NCI-H2029 (cell line): ENCODE results near the gene DARS1.
A peak's percentile ranks its signal among the peaks of the same experiment; 100 is the strongest.

Experiments
- DNase-seq: peaks from one replicate; lab custom pipeline; 2025; lab: John Stamatoyannopoulos, UW

DARS1 gene

DNA sequence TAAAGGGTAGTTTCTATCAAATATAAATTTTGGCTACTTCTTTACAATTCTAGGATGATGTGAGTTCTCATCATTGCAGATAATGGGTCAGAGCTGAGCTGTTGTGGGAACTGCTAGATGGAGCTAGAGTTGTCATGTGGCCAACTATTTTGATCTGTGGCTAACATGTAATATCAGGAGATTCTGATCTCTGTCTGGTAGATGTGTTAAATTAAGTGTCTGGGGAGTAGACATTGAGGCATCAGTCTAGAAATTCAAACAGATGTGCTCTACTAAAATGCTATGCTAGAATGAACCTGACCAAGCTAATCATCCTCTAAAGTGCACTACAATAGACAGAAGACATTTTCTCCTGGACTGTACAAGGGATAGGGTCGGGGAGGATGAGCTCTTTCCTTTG lies 30.3 kb upstream of the DARS1 start:
- no peak for DNase-seq

DNA sequence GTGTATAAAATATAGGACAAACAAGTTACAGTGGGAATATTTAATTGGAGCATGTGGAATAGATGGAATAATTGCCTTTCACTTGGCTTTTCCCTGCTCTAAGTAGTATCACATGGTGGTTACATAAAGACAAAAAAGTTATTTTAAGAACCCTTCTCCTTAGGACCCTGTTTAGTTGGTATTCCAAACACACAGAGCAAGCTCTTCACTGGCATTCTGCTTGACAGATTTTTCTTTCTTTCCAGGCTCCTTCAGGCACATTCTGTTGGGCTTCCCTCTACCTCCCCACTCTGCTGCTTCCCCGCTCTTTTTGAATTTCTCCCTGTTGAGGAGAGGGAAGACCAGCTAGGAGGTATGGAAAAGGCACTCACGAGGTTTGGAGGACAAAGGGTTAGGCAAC lies 29.0 kb upstream of the DARS1 start:
- no peak for DNase-seq

DNA sequence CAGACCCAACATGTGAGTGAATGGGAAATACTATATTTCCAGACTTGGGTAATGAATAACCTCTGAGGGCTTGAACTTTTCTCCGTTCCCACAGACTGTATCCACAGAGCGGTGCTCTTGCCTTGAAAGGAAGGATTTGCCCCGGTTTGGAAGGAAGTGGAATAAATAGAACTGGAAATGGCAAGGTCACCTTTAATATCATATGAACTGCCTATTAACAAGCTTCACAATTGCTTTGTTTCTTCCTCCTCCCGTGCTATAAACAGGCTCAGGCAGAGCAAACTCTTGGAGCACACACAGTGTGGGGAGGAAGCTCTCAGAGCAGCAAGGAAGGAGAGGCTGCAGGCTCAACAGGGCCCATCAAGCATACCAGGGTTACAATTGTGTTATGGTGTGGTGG lies 28.5 kb upstream of the DARS1 start:
- DNase-seq: peak; percentile 3

DNA sequence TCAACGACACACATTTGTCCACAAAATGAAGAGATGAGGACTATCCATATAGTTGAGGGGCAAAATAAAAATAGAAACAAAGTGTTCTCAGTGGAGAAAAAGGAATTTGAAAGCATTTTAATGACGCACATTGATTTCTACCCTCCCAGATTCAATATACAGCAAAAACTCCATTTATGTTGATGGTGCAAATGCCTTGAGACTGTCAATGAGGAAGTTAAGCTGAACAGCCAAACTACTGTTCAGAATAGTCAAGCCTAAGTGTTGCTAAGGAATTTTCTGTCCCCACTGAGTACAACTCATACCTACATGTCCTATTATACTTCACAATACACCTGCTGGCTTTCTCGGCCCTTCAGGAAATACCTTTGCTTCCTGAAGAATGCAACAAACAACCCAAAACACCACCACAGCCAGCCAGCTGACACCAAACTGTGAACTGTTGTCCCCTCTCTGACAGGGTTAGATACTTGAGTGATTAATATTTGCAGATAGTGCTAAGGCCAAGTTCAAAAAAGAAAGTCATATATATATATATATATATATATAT lies 27.8 kb upstream of the DARS1 start:
- no peak for DNase-seq

DNA sequence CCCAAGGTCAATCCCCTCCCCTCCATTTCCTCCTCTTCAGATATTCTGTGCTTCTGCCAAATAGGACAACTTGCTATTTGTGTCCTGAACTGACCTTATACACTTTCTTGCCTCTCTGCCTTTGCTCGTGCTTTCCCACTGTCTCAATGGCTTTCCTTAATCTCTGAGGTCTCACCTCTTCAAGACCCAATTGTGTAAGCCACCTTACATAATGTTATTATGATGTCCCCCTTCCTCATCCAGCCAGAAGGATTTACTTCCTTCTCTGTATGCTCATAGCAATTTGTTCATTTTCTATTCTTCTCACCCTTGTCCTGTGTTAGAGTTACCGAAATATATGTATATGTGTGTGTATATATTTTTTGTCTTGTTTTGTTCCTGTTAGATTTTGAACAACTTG lies 26.9 kb upstream of the DARS1 start:
- no peak for DNase-seq

DNA sequence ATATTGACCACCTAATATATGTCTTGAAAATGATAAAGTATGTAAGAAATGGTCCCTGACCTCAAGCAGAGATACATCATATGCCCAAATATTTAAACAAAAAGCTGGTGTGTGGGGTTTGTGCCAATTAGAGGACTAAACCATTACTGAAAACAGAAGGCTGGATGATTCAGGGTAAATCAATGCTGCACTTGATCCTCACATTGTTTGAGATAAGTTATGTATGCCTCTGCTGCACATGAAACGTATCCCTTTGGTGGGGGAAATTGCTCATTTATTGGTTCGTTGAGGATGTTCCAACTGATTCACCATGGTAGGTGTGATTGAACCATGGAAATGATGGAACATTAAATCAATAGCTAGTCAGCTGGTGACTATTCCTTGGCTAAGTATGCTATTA lies 24.7 kb upstream of the DARS1 start:
- DNase-seq: no peak

DNA sequence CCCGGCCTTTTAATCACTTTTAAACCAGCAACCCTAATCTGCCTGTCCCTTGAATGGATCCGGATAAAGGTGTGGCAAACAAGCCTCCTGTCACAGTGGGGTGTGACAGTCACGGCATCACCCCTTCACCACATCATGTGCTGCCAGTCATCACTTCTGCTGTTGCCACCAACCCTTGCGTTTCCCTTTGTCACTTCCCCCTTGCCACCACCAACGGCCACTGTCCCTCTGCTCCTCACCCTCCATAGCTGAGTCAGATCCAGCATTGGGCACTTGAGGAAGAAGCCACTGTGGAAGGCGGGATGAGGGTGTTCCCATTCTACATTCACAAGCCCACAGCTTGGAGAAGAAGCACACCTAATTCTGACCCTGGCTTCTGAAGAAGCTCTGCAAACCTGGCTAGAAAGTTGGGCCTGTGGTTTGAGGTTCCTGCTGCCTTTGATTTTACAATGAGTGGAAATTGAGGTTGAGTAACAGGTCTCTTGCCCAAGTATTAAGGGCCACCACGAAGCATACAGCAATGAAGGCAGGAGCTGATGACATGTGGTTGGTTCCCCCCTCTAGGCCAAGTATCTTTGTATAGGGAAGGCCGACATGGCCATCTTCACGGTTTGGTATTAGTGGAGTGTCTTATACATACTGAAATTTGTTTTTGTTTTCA lies 22.9 kb upstream of the DARS1 start:
- DNase-seq: no peak

DNA sequence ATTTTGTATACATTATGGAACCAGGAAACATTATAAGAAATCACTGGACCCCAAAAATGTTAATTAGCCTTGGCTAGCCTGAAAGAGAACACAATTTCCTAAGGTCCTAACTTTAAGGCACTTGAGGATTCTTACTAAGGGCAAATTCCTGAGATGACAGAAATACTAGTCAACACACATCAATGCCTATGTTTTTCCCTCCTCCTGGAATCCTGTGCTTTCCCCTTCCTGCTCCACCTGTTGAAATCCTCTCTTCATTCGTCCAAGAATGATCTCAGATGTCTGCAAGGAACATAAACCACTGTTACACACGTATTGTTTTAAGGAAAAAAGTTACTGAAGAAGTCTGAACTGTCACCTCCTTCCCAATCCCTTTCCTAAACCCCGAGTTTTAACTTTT lies 21.2 kb upstream of the DARS1 start:
- DNase-seq: no peak

DNA sequence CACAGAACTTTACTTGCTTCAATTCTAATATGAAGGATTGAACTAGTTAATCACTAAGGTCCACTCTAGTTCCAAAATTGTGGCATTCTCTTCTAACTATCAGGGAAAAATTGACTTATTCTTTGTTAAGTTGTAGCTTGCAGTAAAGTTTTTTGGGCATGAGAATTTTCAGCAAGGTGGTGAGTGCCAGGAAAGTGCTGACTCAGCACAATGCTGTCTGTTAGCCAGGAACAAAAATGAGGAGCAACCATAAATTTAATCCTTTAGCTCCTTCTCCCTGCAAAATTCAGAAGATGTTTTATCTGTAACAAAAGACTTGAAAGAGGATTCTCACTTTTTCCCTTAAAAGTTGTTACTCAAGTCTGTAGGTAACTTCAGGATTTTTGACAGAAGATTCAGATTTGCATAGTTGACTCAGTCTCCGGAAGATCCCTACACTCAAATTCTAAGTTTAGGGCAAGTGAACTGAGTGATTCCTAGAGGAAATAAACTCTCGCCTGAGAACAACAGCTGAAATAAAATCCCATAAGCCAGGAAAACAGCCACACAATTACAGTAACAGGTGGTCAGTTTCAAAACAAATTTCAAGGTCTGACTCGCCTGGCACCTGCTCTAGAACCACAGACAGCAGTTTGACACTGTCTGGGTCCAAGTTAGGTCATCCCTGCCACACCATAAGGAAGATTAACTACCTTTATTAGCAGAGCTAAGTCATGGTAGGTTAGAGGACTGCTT lies 20.2 kb upstream of the DARS1 start:
- DNase-seq: no peak

DNA sequence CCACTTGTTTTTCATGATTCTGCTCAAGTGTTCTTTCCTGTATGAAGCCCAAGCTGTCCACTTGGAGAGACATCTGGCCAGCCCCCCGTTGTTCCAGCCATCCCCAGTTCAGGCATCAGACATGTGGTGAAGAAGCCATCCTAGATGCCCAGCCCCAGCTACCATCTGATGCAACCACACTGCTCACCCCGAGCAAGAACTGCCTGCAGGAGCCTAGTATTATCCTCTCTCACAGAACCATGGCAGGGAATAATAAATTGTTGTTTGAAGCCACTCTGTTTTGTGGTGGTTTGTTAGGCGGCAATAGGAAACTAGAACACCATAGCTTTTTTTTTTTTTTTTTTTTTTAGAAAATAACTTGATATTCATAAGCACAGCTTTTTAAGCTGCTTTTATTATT lies 19.5 kb upstream of the DARS1 start:
- DNase-seq: no peak

DNA sequence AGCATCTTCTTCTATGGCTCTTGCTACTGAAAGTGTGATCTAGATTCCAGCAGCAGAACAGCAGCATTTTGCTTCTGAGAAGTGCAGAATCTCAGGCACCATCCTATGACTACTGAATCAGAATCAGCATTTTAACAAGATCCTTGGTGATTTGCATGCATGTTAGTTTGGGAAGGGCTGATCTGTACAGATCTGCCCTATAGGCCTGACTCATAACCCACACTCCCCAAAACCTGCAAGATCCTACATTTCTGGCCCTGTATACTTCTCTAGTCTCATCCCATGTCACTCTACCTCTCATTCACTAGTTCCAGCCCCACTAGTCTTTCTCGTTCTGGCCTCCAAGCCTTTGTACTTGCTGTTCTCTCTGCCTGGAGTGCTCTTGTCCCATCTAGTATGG lies 15.7 kb upstream of the DARS1 start:
- DNase-seq: no peak

DNA sequence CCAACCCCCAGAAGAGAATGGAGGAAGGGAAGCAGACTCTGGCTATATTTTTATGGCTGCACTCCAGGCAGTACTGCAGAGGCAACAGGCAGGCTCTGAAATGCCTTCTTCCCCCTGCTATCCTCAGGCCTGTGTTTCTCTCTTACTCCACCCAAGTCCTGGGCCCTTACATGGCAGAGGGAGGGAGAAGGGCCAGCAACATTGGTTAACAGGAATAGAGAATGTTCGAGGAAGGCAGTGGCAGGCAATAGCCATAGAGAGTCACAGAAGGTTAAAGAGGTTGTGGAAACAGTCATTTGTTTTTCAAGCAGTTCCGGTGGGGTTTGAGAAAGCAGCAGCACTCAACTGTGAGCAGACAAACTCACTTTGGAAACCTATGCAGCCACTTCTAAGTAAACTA lies 15.1 kb upstream of the DARS1 start:
- DNase-seq: no peak

DNA sequence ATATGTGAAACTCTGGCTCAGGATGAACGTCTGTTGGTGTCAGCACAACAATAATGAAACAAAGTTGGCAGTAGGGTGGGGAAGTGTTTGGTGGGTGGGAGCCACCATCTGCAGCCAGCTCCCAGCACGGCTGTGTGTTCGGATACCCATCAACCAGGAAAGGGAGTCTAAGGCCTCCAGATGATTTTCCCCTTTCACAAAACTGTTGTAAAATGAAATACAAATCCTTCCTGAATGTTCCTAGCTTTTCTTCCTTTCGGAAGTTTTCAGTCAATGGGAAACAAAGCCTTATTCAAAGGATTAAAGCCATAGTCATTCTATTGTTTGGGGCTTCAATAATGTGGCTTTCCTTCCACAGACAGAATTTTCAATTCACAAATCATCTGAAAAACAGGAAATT lies 14.5 kb upstream of the DARS1 start:
- DNase-seq: no peak

DNA sequence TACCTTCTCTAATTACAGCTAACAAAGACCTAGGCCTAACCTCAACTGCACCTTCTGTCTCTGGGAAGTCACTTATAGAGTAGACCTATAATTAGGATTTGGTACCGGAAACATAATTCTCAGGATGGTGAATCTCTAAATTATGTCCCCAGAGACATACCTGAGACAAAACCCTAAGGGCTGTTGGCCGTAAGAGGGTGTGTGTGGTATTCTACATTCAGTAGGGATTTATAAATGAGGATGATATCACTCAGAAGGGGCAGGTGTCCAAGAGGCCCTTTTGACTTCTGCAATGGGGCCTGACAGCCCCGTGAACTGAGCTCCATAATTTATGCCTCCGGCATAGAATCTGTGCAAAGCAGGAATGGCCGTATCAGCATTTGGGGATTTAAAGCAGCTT lies 13.5 kb upstream of the DARS1 start:
- DNase-seq: no peak

DNA sequence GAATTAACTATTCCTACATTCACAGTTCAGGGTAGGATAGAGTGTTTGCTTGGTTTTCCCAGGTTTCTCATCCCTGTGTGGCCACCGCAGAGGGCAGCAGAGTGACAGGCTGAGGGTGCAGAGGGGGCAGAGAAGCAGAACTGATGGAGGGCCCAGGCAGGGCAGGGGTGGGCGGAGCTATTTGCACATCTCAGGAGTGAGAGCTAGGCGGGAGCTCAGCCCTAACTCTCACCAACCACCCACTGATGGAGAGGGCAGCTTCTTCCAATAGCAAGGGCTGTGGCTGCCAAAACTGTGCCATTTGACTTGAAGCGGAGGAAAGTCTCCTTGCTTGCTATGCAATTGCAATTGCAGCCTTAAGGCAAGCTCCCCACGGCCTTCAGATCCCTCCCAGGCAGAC lies 12.0 kb upstream of the DARS1 start:
- DNase-seq: no peak

DNA sequence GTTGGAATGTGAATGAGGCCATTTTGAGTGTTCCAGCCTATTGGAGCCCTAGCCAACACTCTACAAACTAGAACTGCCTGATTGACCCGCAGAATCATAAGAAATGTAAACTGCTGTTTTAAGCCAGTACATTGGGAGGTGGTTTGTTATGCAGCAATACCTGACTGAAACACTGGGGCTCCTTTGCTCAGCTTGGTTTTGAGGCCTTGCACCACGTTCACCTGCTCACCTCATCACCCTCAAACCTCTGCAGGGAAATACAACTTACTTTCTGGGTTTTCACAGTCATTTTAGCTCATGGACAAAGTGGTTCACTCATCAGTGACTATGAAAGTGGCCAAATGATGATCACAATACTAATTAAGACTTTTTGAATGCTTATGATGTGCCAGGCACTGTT lies 10.9 kb upstream of the DARS1 start:
- no peak for DNase-seq

DNA sequence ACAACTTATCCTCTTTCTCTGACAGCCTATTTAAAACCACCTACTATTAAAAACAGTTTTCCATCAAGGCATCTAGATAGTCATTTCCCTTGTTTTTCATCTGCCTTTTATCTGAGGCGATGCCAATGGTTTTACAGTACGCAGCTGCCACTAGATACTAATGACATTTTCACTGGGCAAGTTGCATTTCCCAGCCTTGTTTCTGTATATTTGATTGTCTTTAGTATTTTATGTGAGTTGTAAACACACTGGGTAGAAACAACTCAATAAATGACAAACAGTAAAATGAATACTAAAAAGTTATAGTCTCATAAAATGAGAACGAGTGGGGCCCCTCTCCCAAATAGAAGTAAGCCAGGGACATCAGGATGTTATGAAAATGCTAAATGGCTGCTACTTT lies 8.9 kb upstream of the DARS1 start:
- DNase-seq: no peak

DNA sequence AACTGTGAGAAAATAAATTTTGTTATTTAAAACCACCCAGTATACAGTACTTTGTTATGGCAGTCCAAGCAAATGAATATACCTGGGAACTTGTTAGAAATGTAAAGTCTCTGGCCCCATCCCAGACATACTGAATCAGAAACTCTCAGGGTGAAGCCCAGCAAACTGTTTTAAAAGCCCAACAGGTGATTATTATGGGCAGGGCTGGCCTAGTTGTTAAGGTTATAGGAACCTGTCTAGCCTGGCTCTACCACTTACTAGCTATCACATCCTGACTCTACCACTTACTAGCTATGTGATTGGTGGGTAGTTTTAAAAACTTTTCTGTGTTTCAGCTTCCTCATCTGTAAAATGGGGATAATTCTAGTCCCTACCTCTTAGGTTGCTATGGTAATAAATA lies 8.0 kb upstream of the DARS1 start:
- no peak for DNase-seq

DNA sequence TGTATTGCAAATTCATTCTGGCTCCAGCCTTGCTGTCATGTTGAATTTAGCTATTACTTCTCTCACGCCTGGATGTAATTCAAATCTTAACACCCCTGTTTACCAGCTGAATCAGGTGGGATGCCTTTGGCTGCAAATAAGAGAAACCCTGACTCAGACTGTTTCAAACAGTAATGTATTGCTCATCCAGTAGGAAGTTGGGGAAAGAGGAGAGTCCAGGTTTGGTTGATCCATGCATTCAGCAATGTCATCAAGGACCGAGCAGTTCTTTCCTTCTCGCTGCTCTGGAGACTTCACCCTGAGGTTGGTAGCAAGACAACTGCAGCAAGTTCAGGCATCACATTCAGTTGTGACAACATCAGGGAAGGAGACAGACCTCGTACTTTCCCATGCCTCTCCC lies 6.4 kb upstream of the DARS1 start:
- no peak for DNase-seq

DNA sequence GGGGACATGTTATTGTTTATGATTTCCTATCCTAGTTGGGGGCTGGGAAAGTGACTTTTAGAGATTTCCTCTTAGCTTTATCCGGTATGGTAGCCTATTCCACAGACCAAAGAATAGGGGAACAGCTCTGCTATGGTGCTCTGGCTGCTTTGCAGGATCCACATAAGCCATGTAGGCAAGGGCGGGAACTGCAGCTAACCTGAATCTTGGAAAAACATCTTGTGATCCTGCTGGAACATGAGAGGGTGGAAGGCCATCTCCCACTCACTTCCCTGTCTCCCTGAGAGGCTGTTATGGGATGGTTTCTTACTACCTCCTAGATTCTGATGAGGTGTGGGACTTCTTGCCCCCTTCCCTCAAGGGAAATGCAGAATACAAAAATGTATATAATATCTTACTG lies 2.0 kb upstream of the DARS1 start:
- no peak for DNase-seq

DNA sequence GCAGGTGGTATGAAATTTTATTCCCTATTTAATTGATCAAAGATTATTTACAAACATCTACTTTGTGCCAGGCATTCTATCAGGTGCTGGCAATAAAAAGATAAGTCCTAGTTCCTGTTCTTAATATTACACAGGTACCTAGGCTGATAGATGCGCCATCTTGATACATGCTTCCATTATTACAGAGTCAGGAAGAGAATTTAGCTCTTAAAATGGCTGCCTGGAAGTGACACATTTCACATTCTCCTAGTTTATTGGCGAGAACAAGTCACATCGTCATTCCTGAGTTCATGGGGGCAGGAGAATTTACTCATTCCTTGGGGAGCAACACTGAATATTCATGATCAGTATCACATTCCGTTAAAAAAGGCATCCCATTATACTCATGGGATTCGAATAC lies 1.1 kb upstream of the DARS1 start:
- DNase-seq: no peak

DNA sequence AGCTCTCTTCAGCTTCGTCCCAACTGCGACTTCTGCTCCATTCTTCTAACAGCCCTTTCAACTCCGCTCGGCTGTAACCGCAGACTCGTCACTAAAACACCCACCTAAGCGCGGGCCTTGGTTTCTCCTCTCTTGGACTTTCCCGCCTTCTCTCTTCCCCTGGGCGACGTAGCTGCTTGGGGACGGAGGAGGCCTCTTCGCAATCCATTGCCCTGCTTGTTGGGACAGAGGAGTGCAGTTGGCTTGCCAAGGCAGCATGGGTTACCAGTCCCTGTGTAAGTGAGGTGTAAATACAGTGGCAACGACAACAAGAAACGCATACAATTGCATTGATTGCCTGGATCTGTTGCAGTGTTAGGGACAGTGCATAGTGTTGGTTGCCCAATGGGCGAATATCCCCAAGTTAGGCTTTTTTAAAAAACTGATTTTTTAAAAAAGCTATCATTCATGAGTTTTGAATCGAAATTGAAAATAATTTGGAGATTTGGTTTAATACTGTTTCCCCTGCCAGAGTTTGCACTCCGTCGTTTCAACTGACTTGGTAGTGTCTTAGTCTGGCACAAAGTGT lies 484 bp upstream of the DARS1 start:
- DNase-seq: peak; percentile 85

DNA sequence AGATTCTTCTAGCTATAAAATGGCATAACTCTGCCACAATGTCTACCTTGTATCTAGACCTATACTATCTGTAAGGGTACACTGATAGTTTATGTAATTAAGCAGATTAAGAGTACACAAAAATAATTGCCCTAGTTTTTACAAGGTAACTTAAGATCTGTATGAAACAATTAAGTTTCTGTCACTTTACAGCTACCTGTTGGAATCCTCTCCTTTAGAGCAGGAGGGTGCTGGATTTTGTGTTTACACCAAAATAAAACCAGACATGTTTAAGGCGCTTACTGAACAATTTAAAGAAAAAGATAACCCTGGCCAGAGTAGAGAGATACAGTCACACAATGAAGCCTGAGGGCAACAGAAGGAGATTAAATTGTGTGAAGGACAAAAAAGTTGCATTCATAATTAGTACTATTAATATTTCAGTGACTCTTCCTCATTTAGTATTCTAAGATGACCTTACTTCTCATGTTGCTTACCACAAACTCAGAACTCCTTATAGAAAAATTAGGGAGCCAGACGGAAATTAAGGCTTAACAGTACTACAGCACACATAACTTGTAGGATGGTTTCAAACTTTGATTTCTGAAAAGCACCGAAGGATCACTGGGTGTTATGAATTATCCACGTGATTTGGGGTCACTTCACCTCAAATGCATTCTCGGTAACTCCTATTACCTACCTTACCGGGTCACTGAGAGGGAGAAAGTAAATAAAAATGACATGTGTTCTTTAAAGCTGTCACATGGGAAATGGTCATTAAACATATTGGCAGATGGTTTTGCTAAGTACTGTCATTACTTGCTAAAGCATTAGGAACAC lies 1.0 kb downstream of the DARS1 start:
- no peak for DNase-seq
